ENCODE measurements around the gene ERC1.
A peak's percentile ranks its signal among the peaks of the same experiment; 100 is the strongest.

Gene ERC1

DNA sequence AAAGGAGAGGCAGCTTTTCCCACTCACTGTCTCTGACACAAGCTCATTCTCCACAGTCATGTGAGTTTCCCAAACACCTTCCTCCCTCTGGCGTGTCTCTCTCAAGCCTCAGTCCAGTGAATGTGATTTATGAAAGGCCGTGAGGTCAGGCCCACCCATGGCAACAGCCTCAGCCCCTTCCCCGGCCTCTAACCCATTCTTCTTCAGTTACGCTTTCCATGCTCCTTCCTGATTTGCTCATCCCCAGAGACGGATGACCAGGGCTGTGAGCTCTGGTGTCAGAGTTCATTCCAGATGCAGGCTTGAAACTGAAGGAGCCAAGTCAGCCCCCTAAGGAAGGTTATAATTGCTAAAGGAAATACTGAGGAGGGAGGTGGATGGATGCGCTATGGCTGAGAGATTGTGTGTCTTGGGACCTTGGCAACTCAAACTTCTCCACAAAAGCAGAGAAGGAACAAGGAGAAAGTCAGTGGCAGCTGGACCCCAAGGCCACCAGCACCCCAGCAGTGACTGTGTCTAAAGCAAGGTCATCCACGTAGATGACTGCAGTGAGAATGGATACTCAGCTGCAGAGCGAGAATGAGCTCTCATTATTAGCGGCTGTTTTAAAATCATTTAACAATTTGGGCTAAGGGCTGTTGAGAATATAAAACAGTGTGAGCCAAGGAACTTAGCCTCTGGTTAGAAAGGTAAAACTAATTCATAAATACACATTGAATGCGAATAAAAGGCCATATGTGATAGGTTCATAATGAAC, 519.2 kb downstream of the ERC1 start:
- no peak for DNase-seq (ENCODE audit: low read depth in 2 of 2)

- DNase-seq (ENCODE audit: low read depth in 2 of 2), result no peak
Observed at GRCh38 chr12:1515010-1515409, 524.0 kb downstream of the ERC1 start.

- no peak for DNase-seq (ENCODE audit: low read depth in 2 of 2)
Observed at GRCh38 chr12:1515428-1515827, 524.4 kb downstream of the ERC1 start.

- peak in 1 of 2 experiments; percentile 38 for DNase-seq (ENCODE audit: low read depth in 2 of 2)
Observed at GRCh38 chr12:1517007-1517406, 526.0 kb downstream of the ERC1 start.

DNA sequence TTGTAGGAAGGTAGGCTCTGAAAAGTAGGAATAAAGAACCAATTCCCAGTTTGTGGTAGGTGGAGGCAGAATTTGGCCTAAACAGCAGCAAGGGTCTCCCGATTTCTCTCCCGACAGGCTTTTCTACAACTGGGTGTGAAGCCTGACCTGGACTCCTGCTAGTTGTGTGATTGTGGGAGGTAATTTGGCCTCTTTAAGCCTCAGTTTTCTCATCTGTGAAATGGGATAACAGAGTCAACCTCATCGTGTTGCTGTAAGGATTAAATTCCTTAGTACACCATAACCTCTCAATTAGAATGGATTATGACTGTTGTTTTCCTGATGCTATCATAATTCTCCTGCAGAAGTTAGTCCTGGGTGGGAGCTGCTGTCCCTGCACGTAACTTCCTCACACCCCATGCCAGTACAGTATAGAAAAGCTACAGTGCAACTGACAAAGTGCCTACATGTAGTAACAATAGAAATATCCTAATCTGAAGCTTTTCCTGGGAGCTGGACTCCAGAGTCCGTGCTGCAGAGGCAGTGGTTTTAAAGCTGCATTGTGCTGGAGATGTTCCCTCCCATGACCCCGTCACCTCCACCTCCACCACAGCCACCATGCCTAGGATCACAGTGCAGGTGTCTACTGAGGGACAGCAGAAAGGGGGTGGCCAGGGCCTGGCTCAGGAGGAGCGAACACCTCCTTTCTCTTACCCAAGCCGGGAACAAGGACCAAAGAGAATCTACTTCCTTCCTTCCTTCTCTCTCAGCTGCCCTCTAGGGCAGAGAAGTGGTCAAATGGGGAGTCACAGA, 526.9 kb downstream of the ERC1 start:
- DNase-seq (ENCODE audit: low read depth in 2 of 2), result no peak

DNA sequence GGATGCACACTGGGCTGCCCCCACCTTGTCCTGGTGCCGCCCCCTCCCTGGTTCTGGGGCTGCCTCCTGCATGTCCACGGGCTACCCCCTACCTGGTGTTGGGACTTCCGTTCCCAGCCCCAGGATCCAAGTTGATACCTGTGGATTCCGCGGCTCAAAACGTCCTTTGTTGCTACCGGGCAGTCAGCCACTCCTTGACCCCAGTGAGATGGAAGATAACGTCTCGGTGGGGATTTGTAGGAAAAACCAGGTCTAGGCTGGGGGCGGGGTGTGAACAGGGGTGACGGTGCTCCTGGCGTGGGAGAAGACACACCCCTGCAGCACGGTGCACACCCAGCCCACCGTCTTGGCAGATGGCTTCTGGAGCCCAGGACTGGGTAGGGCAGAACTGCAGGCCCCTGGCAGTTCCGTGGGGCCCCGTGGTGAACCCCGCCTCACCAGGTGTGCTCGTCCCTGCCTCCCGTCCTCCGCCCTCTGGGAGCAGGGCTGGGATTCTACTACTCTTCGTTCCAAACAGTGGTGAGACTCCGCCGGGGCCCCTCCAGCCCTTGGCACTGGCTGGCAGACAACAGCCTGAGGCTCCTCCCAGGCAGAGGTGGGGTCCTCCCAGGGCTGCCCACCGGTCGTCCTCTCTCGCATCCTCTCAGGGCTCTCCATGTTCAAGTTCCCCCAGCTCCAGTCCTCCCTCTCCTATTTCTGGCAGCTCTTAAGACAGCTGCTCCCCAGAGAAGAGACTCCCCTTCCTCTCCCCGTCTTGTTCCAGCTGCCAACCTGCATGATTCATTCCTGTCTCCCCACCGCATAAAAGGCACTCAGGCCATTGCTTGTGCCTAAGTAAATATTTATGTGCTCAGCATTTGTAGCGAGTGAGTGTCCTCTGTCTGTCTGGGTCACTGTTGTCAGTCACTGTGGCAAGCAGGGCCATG, 527.8 kb downstream of the ERC1 start:
- DNase-seq (ENCODE audit: low read depth in 2 of 2), result peak in 1 of 2 experiments; percentile 40

DNA sequence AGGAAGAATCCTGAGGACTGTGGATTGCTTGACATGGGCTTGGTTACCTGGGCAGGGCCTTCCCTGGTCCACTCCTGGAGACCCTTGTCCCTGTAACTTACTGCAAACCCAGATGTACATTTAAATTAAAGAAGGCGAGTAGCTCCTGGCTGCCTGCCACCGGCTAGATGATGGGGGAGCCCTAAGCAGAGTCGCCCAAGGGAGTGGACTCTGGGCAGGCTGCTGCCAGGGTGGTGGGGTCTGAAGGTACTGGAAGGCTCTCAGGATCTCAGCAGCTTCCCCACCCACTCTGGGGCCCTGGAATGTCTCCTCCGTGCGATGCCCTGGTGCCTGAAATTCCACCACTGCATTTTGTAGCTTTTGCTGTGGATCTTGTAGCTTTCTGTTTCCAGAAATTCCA, 528.6 kb downstream of the ERC1 start:
- no peak for DNase-seq (ENCODE audit: low read depth in 2 of 2)

- no peak for DNase-seq (ENCODE audit: low read depth in 2 of 2)
Observed at GRCh38 chr12:1523046-1523445, 532.0 kb downstream of the ERC1 start.

GRCh38 chr12:1523558-1524050, 532.6 kb downstream of the ERC1 start:
- no peak for DNase-seq (ENCODE audit: low read depth in 2 of 2)

- DNase-seq (ENCODE audit: low read depth in 2 of 2), result no peak
Observed at GRCh38 chr12:1525858-1526257, 534.8 kb downstream of the ERC1 start.

DNA sequence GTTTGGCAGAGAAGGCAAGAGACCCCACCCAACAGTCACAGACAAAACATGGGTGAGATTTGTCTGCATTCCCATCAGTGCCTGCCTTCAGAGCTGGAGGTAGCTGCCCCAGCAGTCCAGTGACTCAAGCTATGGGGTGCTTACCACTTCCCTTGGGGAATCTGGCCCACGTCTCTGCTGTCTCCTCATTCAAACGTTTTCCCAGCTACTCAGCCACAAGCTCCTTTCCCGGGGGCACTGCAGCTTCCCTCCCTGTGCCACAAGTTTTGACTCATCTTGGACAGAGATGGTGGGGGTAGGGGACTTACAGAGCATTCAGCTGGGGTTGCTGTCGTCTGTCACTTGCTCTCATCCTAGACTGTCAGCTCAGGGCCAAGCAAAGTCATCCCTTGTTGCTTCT, 536.8 kb downstream of the ERC1 start:
- peak; percentile 41 to 47 for DNase-seq (ENCODE audit: low read depth in 2 of 2)

- DNase-seq (ENCODE audit: low read depth in 2 of 2), result no peak
Observed at GRCh38 chr12:1528791-1529190, 537.8 kb downstream of the ERC1 start.

GRCh38 chr12:1529228-1529861, 538.3 kb downstream of the ERC1 start:
- DNase-seq (ENCODE audit: low read depth in 2 of 2), result no peak

GRCh38 chr12:1529862-1530591, 539.0 kb downstream of the ERC1 start:
- DNase-seq (ENCODE audit: low read depth in 2 of 2), result no peak

- DNase-seq (ENCODE audit: low read depth in 2 of 2), result no peak
Observed at GRCh38 chr12:1530592-1531152, 539.6 kb downstream of the ERC1 start.

- no peak for DNase-seq (ENCODE audit: low read depth in 2 of 2)
Observed at GRCh38 chr12:1531153-1531653, 540.2 kb downstream of the ERC1 start.

- no peak for DNase-seq (ENCODE audit: low read depth in 2 of 2)
Observed at GRCh38 chr12:1531654-1532374, 540.8 kb downstream of the ERC1 start.

- DNase-seq (ENCODE audit: low read depth in 2 of 2), result no peak
Observed at GRCh38 chr12:1532375-1533165, 541.5 kb downstream of the ERC1 start.

DNA sequence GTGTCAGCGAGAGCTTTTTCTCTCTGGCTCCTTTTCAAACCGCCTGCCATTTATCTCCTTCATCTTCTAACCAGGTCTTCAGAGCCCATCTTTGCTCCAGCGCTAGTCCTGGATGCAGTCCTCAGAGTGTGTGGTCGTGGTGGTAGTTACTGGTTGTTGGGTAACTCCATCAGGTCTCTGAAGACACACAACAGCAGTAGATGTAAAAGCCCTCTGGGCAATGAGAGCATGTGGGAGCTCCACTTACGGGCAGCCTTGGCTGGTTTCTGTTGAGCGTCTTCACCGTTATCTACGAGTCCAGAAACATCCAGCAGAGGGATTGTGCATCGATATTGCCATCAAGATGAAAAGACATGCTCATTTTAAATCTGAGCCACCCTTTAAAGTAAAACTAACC, 542.2 kb downstream of the ERC1 start:
- no peak for DNase-seq (ENCODE audit: low read depth in 2 of 2)

Measured in fibroblast of skin of left quadriceps (primary cell).